Measurements from ENCODE around the gene DPEP2NB. TPM values are rescaled to one million over a fixed set of nuclear protein-coding genes. Genes with fewer than 3 reads are reported as not detected.
A peak's percentile ranks its signal among the peaks of the same experiment; 100 is the strongest.
"Not testable (repeated sequence)": the region's sequence is repeated elsewhere in the genome, so short reads cannot be mapped to it uniquely, and the experiment has no call there.

Gene DPEP2NB
- polyA plus RNA-seq, 1 donor = not detected

DNA sequence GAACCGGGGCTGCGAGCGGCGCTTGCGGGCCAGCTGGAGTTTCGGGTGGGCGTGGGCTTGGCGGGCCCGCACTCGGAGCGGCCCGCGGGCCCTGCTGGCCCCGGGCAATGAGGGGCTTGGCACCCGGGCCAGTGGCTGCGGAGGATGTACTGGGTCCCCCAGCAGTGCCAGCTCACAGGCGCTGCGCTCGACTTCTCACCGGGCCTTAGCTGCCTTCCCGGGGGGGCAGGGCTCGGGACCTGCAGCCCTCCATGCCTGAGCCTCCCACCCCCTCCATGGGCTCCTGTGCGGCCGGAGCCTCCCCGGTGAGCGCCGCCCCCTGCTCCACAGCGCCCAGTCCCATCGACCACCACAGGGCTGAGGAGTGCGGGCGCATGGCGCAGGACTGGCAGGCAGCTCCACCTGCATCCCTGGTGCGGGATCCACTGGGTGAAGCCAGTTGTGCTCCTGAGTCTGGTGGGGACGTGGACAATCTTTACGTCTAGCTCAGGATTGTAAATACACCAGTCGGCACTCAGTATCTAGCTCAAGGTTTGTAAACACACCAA, 17.4 kb downstream of the DPEP2NB start:
- not testable (repeated sequence) for H3K4me3 ChIP-seq (ENCODE audit: low read length); H3K27ac ChIP-seq (ENCODE audit: low read length)

GRCh38 chr16:67996666-67997065, 19.0 kb downstream of the DPEP2NB start:
- WGBS (ENCODE audit: insufficient coverage, low lambda C conversion rate) = 80% methylated on average over 1 of the region's 5 CpGs
- Histone ChIP-seq H3K4me1 (ENCODE audit: control insufficient read depth, insufficient read depth, low read length) (peaks cover 7% of the 10 kb centered on the region), H3K36me3 (ENCODE audit: control insufficient read depth, insufficient read depth, low read length) (no peaks in the 10 kb centered on the region), H3K27me3 (ENCODE audit: control insufficient read depth, insufficient read depth, low read length) (no peaks in the 10 kb centered on the region), H3K4me3 (ENCODE audit: low read length) (no peak overlapping the region), H3K9me3 (ENCODE audit: control insufficient read depth, low read depth, low read length) (no peaks in the 10 kb centered on the region), H3K27ac (ENCODE audit: low read length) (no peak overlapping the region)
- no peak for DNase-seq

More for the DNA sequence above, 17.4 kb downstream of the DPEP2NB start:
- no CpG with 5 or more reads among the region's 36 CpGs for WGBS (ENCODE audit: insufficient coverage, low lambda C conversion rate)
- not testable (repeated sequence) for H3K27me3 ChIP-seq (ENCODE audit: control insufficient read depth, insufficient read depth, low read length); H3K9me3 ChIP-seq (ENCODE audit: control insufficient read depth, low read depth, low read length); H3K4me1 ChIP-seq (ENCODE audit: control insufficient read depth, insufficient read depth, low read length); H3K36me3 ChIP-seq (ENCODE audit: control insufficient read depth, insufficient read depth, low read length); DNase-seq

DNA sequence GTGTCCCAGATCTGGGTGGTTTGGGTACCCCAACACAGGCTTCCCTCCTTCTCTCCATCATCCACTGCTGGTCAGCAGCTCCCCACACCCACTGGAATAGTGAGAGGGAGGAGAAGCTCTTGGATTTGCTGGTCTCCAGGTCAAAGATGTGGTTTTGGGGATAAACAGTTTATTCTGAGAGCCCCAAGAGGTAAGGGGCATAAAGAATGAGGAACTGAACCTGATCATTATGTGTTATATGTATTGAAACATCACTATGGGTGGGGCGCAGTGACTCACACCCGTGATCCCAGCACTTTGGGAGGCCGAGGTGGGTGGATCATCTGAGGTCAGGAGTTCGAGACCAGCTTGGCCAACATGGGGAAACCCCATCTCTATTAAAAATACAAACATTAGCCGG, 20.3 kb downstream of the DPEP2NB start:
- H3K4me1 ChIP-seq (ENCODE audit: control insufficient read depth, insufficient read depth, low read length) = peaks cover 7% of the 10 kb centered on the region
- DNase-seq = no peak
- no peaks in the 10 kb centered on the region for H3K36me3 ChIP-seq (ENCODE audit: control insufficient read depth, insufficient read depth, low read length)
- no peak overlapping the region for H3K4me3 ChIP-seq (ENCODE audit: low read length)
- no peaks in the 10 kb centered on the region for H3K9me3 ChIP-seq (ENCODE audit: control insufficient read depth, low read depth, low read length)
- no peak overlapping the region for H3K27ac ChIP-seq (ENCODE audit: low read length)
- H3K27me3 ChIP-seq (ENCODE audit: control insufficient read depth, insufficient read depth, low read length) = no peaks in the 10 kb centered on the region
- WGBS (ENCODE audit: insufficient coverage, low lambda C conversion rate) = no CpG with 5 or more reads among the region's 5 CpGs

GRCh38 chr16:67994040-67994408, 21.7 kb downstream of the DPEP2NB start:
- H3K27ac ChIP-seq (ENCODE audit: low read length); DNase-seq; H3K4me3 ChIP-seq (ENCODE audit: low read length); H3K36me3 ChIP-seq (ENCODE audit: control insufficient read depth, insufficient read depth, low read length); H3K27me3 ChIP-seq (ENCODE audit: control insufficient read depth, insufficient read depth, low read length); H3K4me1 ChIP-seq (ENCODE audit: control insufficient read depth, insufficient read depth, low read length); H3K9me3 ChIP-seq (ENCODE audit: control insufficient read depth, low read depth, low read length): not testable (repeated sequence)
- no CpG with 5 or more reads among the region's 6 CpGs for WGBS (ENCODE audit: insufficient coverage, low lambda C conversion rate)

- Histone ChIP-seq H3K4me1 (ENCODE audit: control insufficient read depth, insufficient read depth, low read length) (peaks cover 7% of the 10 kb centered on the region), H3K9me3 (ENCODE audit: control insufficient read depth, low read depth, low read length) (no peaks in the 10 kb centered on the region), H3K36me3 (ENCODE audit: control insufficient read depth, insufficient read depth, low read length) (no peaks in the 10 kb centered on the region), H3K4me3 (ENCODE audit: low read length) (peak overlapping the region; percentile 23), H3K27ac (ENCODE audit: low read length) (no peak overlapping the region), H3K27me3 (ENCODE audit: control insufficient read depth, insufficient read depth, low read length) (no peaks in the 10 kb centered on the region)
- peak; percentile 55 to 74 for DNase-seq
- no CpG with 5 or more reads among the region's 39 CpGs for WGBS (ENCODE audit: insufficient coverage, low lambda C conversion rate)
Measured at GRCh38 chr16:67993207-67994039, 22.3 kb downstream of the DPEP2NB start.

DNA sequence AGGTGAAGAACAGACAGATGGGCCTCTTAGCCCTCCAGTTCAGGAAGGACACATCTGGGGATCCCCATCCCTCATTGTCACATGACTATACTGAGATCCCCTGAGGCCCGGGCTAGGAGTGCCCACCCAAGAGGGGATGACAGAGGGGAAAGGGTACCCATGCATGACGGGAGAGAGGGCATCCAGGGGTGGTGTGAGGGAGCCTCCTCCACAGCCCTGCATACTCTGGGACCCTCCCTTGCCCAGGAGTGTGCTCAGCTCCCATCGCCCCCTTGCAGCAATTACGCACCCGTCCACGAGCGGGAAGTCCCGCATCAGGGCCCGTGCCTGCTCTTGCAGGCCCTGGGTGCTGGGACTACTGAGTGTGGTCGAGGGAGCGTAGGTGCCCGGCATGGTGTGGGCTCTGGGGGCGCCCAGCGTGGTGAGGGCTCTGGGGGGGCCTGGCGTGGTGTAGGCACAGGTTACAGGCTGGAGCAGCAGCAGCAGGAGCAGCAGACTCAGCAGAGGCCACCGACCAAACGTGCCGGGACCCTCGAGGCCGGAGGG, 23.0 kb downstream of the DPEP2NB start:
- Histone ChIP-seq H3K27ac (ENCODE audit: low read length) (no peak overlapping the region), H3K9me3 (ENCODE audit: control insufficient read depth, low read depth, low read length) (no peaks in the 10 kb centered on the region), H3K36me3 (ENCODE audit: control insufficient read depth, insufficient read depth, low read length) (no peaks in the 10 kb centered on the region), H3K4me1 (ENCODE audit: control insufficient read depth, insufficient read depth, low read length) (peaks cover 7% of the 10 kb centered on the region), H3K4me3 (ENCODE audit: low read length) (no peak overlapping the region), H3K27me3 (ENCODE audit: control insufficient read depth, insufficient read depth, low read length) (no peaks in the 10 kb centered on the region)
- no peak for DNase-seq
- no CpG with 5 or more reads among the region's 20 CpGs for WGBS (ENCODE audit: insufficient coverage, low lambda C conversion rate)

GRCh38 chr16:67990018-67990386, 25.7 kb downstream of the DPEP2NB start:
- H3K27ac ChIP-seq (ENCODE audit: low read length) = no peak overlapping the region
- WGBS (ENCODE audit: insufficient coverage, low lambda C conversion rate) = no CpG with 5 or more reads among the region's 6 CpGs
- H3K4me1 ChIP-seq (ENCODE audit: control insufficient read depth, insufficient read depth, low read length) = peaks cover 7% of the 10 kb centered on the region
- no peaks in the 10 kb centered on the region for H3K9me3 ChIP-seq (ENCODE audit: control insufficient read depth, low read depth, low read length)
- H3K27me3 ChIP-seq (ENCODE audit: control insufficient read depth, insufficient read depth, low read length) = no peaks in the 10 kb centered on the region
- no peak overlapping the region for H3K4me3 ChIP-seq (ENCODE audit: low read length)
- no peak for DNase-seq
- no peaks in the 10 kb centered on the region for H3K36me3 ChIP-seq (ENCODE audit: control insufficient read depth, insufficient read depth, low read length)

- H3K36me3 ChIP-seq (ENCODE audit: control insufficient read depth, insufficient read depth, low read length) = no peaks in the 10 kb centered on the region
- no peak for DNase-seq
- H3K4me1 ChIP-seq (ENCODE audit: control insufficient read depth, insufficient read depth, low read length) = peaks cover 7% of the 10 kb centered on the region
- H3K27ac ChIP-seq (ENCODE audit: low read length) = no peak overlapping the region
- no peaks in the 10 kb centered on the region for H3K27me3 ChIP-seq (ENCODE audit: control insufficient read depth, insufficient read depth, low read length)
- H3K9me3 ChIP-seq (ENCODE audit: control insufficient read depth, low read depth, low read length) = no peaks in the 10 kb centered on the region
- no CpG with 5 or more reads among the region's 8 CpGs for WGBS (ENCODE audit: insufficient coverage, low lambda C conversion rate)
- H3K4me3 ChIP-seq (ENCODE audit: low read length) = no peak overlapping the region
Measured at GRCh38 chr16:67989322-67990017, 26.2 kb downstream of the DPEP2NB start.

- no peaks in the 10 kb centered on the region for H3K36me3 ChIP-seq (ENCODE audit: control insufficient read depth, insufficient read depth, low read length)
- no peak for DNase-seq
- H3K9me3 ChIP-seq (ENCODE audit: control insufficient read depth, low read depth, low read length) = no peaks in the 10 kb centered on the region
- H3K27ac ChIP-seq (ENCODE audit: low read length) = no peak overlapping the region
- no peak overlapping the region for H3K4me3 ChIP-seq (ENCODE audit: low read length)
- peaks cover 6% of the 10 kb centered on the region for H3K4me1 ChIP-seq (ENCODE audit: control insufficient read depth, insufficient read depth, low read length)
- no peaks in the 10 kb centered on the region for H3K27me3 ChIP-seq (ENCODE audit: control insufficient read depth, insufficient read depth, low read length)
- 96% methylated on average over 2 of the region's 3 CpGs for WGBS (ENCODE audit: insufficient coverage, low lambda C conversion rate)
Measured at GRCh38 chr16:67988675-67989074, 27.0 kb downstream of the DPEP2NB start.

- Histone ChIP-seq H3K4me3 (ENCODE audit: low read length) (no peak overlapping the region), H3K4me1 (ENCODE audit: control insufficient read depth, insufficient read depth, low read length) (no peaks in the 10 kb centered on the region), H3K9me3 (ENCODE audit: control insufficient read depth, low read depth, low read length) (no peaks in the 10 kb centered on the region), H3K27me3 (ENCODE audit: control insufficient read depth, insufficient read depth, low read length) (no peaks in the 10 kb centered on the region), H3K27ac (ENCODE audit: low read length) (no peak overlapping the region), H3K36me3 (ENCODE audit: control insufficient read depth, insufficient read depth, low read length) (no peaks in the 10 kb centered on the region)
- DNase-seq = peak in 1 of 2 donors; percentile 9
- WGBS (ENCODE audit: insufficient coverage, low lambda C conversion rate) = no CpG with 5 or more reads among the region's 11 CpGs
Measured at GRCh38 chr16:67987460-67988160, 28.1 kb downstream of the DPEP2NB start.
